DND-41 (cell line): ENCODE results near the gene RNASEL.
"Not testable (repeated sequence)": the region's sequence is repeated elsewhere in the genome, so short reads cannot be mapped to it uniquely, and the experiment has no call there.

Experiments
- ATAC-seq: fragments of 200-7000 bp; cut with Tn5 transposase; 3 replicates; pipeline ENCODE4 v1.9.1; 2021; ENCODE audit warnings: low read depth; ENCODE audit not compliant: insufficient read depth
- DNase-seq: peaks from one replicate; pipeline ENCODE4 v3.0.0-alpha.2; 2020
- H2AFZ ChIP-seq: 2 replicates; pipeline ENCODE4 v1.6.0; 2012; ENCODE audit warnings: low read depth, low read length
- H3K27ac ChIP-seq: 2 replicates; pipeline ENCODE4 v1.5.1; 2012; ENCODE audit warnings: low read length, inconsistent platforms
- H3K27me3 ChIP-seq: fragments of 200-600 bp; sonication (generic); 2 replicates; pipeline ENCODE4 v1.6.0; 2012; ENCODE audit warnings: low read length, mild to moderate bottlenecking, inconsistent platforms; ENCODE audit not compliant: insufficient read depth, poor library complexity
- H3K36me3 ChIP-seq: 2 replicates; pipeline ENCODE4 v1.5.1; 2012; ENCODE audit warnings: low read length, inconsistent platforms; ENCODE audit not compliant: insufficient read depth
- H3K4me1 ChIP-seq: 2 replicates; pipeline ENCODE4 v1.5.1; 2012; ENCODE audit warnings: mild to moderate bottlenecking, low read length; ENCODE audit not compliant: insufficient read depth
- H3K4me2 ChIP-seq: 2 replicates; pipeline ENCODE4 v1.6.0; 2012; ENCODE audit warnings: mild to moderate bottlenecking, moderate library complexity, low read length, inconsistent platforms; ENCODE audit not compliant: insufficient read depth
- H3K4me3 ChIP-seq, 2 experiments: fragments of 200-600 bp in 1 of 2; shearing (Covaris generic) in 1 of 2; 2 replicates each; pipeline ENCODE4 v1.5.1; 2012 to 2016; ENCODE audit warnings: inconsistent platforms in 2 of 2, low read length in 2 of 2, mild to moderate bottlenecking in 2 of 2, low read depth in 1 of 2, moderate library complexity in 1 of 2
- H3K79me2 ChIP-seq: 2 replicates; pipeline ENCODE4 v1.6.0; 2012; ENCODE audit warnings: low read length, inconsistent platforms; ENCODE audit not compliant: insufficient read depth
- H3K9ac ChIP-seq: 2 replicates; pipeline ENCODE4 v1.6.0; 2012; ENCODE audit warnings: low read depth, mild to moderate bottlenecking, inconsistent platforms, low read length, moderate library complexity
- H3K9me3 ChIP-seq: 2 replicates; pipeline ENCODE4 v1.5.1; 2012; ENCODE audit warnings: low read length, moderate library complexity, mild to moderate bottlenecking, inconsistent platforms; ENCODE audit not compliant: insufficient read depth, severe bottlenecking
- H4K20me1 ChIP-seq: 2 replicates; pipeline ENCODE4 v1.6.0; 2012; ENCODE audit warnings: low read length; ENCODE audit not compliant: insufficient read depth
- CTCF ChIP-seq: IDR thresholded peaks from 2 replicates; pipeline ENCODE4 v1.5.1; 2012; ENCODE audit warnings: borderline replicate concordance, low read length, moderate library complexity, mild to moderate bottlenecking; ENCODE audit not compliant: poor library complexity, severe bottlenecking; ENCODE audit errors: extremely low read depth
- EZH2 ChIP-seq: IDR thresholded peaks from 3 replicates; pipeline ENCODE4 v1.6.1; 2012; ENCODE audit warnings: borderline replicate concordance, low read depth, mild to moderate bottlenecking, moderate library complexity, low read length, inconsistent platforms; ENCODE audit not compliant: severe bottlenecking

Gene RNASEL

GRCh38 chr1:182634306-182635072, 45.4 kb upstream of the RNASEL start:
- ATAC-seq (no peak), DNase-seq (no peak)
- H3K9ac ChIP-seq: no peak overlapping the region
- H3K36me3 ChIP-seq: no peaks in the 10 kb centered on the region
- no peak overlapping the region for H3K4me3 ChIP-seq
- no peak overlapping the region for H3K27ac ChIP-seq
- no peak overlapping the region for H2AFZ ChIP-seq
- H3K9me3 ChIP-seq: no peaks in the 10 kb centered on the region
- TF ChIP-seq EZH2 (no peak), CTCF (no peak)
- 0 out of 2 replicates have a peak, but pooled peaks cover 3% of the 10 kb centered on the region for H4K20me1 ChIP-seq
- no peaks in the 10 kb centered on the region for H3K27me3 ChIP-seq
- H3K4me2 ChIP-seq: no peak overlapping the region
- peaks cover 13% of the 10 kb centered on the region for H3K4me1 ChIP-seq
- H3K79me2 ChIP-seq: no peaks in the 10 kb centered on the region

- Histone ChIP-seq H3K4me3 (no peak overlapping the region), H3K79me2 (no peaks in the 10 kb centered on the region), H3K4me1 (peaks cover 16% of the 10 kb centered on the region), H3K36me3 (no peaks in the 10 kb centered on the region), H2AFZ (no peak overlapping the region), H3K27me3 (no peaks in the 10 kb centered on the region), H3K27ac (no peak overlapping the region), H4K20me1 (0 out of 2 replicates have a peak, but pooled peaks cover 3% of the 10 kb centered on the region), H3K9me3 (no peaks in the 10 kb centered on the region), H3K4me2 (no peak overlapping the region), H3K9ac (no peak overlapping the region)
- ATAC-seq: no peak
- DNase-seq: no peak
- TF ChIP-seq CTCF: no peak
- TF ChIP-seq EZH2: no peak
Measured at GRCh38 chr1:182633657-182634281, 44.7 kb upstream of the RNASEL start.

GRCh38 chr1:182633031-182633430, 44.0 kb upstream of the RNASEL start:
- no peak for ATAC-seq
- 0 out of 2 replicates have a peak, but pooled peaks cover 3% of the 10 kb centered on the region for H4K20me1 ChIP-seq
- no peak overlapping the region for H3K27ac ChIP-seq
- H3K79me2 ChIP-seq: no peaks in the 10 kb centered on the region
- H3K9ac ChIP-seq: no peak overlapping the region
- no peaks in the 10 kb centered on the region for H3K36me3 ChIP-seq
- no peaks in the 10 kb centered on the region for H3K9me3 ChIP-seq
- TF ChIP-seq CTCF (no peak), EZH2 (no peak)
- H3K27me3 ChIP-seq: no peaks in the 10 kb centered on the region
- no peak for DNase-seq
- no peak overlapping the region for H3K4me3 ChIP-seq
- peaks cover 16% of the 10 kb centered on the region for H3K4me1 ChIP-seq
- no peak overlapping the region for H2AFZ ChIP-seq
- no peak overlapping the region for H3K4me2 ChIP-seq

GRCh38 chr1:182632441-182632857, 43.4 kb upstream of the RNASEL start:
- not testable (repeated sequence) for H2AFZ ChIP-seq, H3K9ac ChIP-seq, H3K4me2 ChIP-seq, H3K79me2 ChIP-seq, H3K27me3 ChIP-seq, H3K4me3 ChIP-seq, ATAC-seq, DNase-seq, H3K9me3 ChIP-seq, H3K36me3 ChIP-seq, H3K27ac ChIP-seq, H4K20me1 ChIP-seq
- H3K4me1 ChIP-seq: peaks cover 16% of the 10 kb centered on the region
